Hepatic stellate cell (primary cell): ENCODE measurements around the gene MCRIP1.
A peak's percentile ranks its signal among the peaks of the same experiment; 100 is the strongest.

Experiments used
- DNase-seq: peaks from one replicate; pipeline ENCODE4 v3.0.0; 2011; ENCODE audit warnings: low spot score

The MCRIP1 gene, protein sequence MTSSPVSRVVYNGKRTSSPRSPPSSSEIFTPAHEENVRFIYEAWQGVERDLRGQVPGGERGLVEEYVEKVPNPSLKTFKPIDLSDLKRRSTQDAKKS

DNA sequence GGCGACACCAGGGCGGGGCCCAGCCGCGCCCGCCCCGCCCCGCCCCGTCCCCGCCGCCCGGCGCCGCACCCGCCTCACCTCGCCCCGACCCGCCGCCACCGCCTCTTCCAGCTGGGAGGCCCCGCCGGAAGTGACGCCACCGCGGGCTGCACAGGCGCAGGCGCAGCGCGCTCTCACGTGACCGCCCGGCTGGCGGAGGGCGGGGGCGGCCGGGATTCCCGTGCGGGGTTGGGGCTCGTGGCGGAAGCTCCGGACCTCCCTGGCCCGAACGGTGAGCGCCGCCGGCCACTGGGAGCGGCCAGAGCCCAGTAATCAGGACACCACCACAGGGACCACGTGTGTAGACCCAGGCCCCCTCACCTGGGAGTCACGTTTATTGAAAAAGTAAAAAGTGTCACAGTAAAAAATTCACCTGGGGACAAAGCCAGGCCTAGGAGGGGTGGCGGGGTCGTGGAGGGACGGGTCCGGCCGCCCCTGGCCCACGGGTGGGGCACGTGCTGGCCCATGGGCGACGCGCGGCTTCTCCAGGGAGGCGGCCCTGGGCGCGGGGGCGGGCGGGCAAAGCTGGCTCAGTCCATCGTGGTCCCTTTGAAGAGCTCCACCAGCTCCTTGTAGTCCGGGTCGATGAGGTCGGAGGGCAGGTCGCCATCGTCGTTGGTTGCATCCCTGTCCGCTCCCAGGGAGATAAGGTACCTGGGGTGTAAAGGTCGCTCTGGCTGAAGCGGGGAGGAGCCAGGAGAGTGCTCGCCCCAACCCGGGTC, at the start of gene MCRIP1:
TSS of gene MCRIP1 (minus strand) at position 132 of the 761 bp plus-strand sequence. CDS start 8,785 bp downstream, outside the sequence.
- DNase-seq: peak; percentile 98

DNA sequence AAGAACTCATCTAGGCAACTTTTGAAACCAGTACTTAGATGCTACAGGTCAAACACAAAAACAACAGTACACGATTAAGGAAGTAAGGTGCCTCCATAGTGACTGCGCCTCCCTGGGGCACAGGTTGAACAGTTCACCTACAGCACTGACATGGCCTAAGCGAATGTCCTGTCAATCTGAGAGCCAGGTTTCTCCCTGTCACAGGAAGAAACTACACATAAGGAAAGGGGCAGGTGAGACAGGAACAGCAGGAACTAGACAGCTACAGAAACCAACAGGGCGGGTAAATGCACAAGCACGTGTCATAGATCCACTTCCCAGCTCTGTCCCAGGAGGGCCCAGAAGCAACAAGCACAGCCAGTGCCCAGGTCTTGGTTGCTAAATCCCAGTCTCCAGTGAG, 46.0 kb upstream of the MCRIP1 start:
- no peak for DNase-seq

DNA sequence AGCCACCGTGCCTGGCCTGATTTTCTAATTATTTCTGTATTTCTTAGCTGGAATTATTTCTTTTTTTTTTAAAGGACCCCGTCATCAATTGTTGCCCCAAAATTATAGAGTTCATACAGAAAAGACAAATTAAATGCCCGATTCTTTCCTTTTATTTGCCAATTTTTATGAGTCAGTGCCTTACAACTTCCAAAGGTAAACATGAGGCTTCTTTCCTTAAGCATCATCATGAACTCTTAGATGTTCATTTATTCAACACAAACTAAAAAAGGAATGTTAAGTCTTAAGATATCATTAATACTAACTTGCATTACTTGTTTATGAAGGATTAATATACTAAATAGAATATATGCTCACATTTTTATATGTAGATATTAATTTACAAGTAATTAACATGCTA, 45.2 kb upstream of the MCRIP1 start:
- no peak for DNase-seq

DNA sequence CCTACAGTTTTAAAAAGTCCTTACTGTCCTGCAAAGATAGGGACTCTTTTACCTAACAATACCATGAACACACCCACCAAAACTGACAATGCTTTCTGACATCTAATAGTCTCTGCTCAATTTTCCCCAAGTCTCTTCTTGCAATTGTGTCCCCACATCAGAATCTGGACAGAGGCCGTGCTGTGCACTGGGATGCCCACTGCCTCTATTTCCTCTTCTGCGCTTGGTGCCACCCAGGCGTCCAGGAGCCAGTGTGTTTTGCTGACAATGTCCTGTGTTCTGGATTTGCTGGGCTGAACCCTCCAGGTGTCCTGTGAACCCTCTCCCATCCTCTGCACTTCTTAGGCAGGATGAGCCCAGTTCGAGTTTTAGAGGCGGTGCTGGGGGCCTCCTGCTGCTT, 44.5 kb upstream of the MCRIP1 start:
- no peak for DNase-seq

DNA sequence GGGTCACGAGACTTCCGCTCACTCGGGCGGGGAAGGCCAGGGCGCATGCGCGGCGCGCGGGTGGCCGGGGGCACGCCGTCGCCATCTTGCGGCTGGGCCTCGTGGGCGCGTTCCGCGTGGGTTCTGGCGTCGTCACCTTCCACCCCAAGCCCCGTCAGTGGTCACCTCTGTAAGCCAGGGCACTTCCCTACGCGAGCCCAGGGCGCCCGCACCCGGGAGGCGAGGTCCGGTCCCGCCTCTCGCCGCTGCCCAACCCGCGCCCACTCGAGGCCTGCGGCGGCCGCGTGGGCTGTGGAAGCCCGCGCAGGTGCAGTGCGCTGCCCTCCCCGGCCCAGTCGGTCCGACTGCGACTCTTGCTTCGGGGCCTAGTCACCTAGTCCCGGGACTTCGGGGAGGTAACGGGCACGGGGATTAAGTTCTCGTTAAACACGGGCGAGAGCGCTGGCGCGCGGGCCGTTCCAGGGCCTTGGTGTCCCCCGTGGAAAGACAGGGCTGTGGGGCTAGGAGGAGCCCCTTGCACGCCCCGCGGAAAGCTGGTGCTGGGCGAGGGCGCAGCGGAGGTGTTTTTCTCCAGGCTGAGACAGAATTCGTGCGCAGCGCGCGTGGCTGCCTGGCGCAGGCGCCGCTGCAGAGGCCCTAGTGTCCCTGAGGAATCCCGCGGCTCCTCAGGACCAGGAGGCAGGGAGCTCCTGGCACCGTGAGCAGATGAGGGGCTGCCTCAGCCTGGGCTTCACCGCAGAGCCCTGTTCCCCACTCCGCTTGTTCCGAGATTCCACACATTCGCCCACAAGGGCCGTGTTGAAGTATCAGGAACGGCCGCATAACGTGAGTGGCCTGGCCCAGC, 38.5 kb upstream of the MCRIP1 start:
- DNase-seq: peak; percentile 98

DNA sequence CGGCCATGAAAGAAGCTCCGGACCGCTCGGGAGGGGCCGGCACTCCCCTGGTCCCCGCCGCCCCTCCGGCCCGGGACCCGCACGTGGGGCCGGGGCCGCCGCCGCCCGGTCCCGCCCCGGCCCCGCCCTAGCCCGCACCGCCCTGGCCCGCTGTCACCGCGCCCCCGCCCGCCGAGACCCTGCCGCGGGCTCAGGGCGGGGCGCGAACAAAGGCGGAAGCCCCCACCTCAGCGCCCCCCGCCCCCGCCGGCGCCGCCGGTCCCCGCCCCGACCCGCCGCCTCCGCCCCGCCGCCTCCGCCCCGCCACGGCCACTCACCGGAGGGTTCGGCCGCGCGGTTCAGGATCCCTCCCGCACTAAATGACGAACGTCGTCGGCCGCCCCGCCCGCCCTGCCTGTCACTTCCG, 37.9 kb upstream of the MCRIP1 start, which contains the start of gene ARHGDIA:
TSS of gene ARHGDIA (minus strand) at position 357 of the 406 bp plus-strand sequence. CDS start 1,407 bp downstream, outside the sequence.
- DNase-seq: no peak

DNA sequence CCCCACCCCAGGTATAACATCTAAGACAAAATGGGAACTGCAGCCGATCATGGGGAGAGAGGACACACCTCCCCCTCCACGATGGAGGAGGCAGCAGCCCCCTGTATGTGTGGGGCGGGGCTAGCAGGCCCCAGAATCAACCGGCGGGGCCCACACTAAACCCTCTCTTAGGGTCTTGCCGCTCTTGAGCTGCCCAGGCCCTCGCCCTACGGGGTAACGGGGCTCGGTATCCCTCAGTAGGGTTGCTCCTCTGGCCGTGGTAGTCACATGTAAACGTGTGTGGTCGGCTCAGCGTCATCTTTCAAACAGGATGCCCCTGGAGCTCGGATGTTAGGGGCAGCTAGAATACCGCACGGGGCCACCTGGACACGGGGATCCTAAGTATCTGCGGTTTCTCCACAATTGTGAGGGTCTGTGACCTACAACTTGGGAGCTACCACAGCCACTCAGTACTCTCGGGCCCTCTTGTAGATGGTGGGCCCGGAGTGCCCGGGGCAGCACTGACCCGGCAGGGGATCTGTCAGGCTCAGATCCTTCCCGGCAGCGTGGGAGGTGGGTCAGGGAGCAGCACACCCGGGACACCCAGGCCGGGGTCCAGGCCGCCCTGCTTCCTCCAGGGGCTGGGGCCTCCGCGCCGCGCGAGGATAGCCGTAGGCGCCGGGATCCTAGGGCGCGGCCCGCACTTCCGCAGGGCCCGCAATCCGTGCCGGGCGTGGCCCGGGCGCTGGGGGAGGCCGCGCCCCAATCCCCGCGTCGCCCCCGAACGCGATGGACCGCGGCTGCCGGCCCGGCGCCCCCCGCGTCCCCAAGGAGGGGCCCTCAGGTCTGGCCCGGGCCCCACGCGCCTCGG, 37.3 kb upstream of the MCRIP1 start:
- DNase-seq: no peak

DNA sequence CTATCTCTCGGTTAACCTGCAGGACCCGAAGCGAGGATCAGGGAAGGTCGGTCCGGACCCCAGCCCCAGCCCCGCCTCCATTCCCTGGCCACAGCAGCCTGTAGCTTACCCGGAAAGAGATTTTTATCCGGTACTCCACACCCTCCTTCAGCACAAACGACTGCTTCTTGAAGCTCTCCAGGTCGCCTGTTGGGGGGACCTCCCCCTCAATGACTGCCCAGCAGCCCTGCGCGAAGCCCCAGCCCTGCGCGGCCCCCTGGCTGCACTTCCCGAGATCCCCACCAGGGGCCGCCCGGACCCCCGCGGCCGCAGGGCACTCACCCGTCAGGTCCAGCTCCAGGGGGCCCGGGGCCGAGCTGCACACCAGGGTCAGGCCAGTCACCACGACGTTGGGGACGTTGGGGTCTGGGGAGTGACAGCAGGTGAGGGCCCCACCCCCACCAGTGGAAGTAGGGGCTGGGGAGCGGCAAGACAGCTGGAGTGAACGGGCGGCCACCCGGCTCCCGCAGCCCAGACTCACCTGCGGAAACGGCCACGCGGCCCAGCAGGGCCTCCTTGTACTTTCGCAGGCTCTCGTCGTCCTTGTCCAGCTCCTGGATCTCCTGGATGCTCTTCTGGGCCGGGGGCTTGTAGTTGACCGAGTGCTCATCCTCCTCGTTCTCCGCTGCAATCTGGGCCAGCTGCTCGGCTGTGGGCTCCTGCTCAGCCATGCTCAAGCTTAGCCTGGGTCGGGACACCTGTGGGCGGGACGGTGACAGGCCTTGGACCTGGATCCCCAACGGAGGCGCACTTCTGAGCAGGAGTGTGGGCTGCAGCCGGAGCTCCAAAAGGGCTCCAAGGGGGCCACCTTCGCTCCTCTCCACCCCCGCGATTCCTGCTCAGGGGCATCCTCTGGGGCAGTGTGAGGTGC, 36.4 kb upstream of the MCRIP1 start:
- no peak for DNase-seq

DNA sequence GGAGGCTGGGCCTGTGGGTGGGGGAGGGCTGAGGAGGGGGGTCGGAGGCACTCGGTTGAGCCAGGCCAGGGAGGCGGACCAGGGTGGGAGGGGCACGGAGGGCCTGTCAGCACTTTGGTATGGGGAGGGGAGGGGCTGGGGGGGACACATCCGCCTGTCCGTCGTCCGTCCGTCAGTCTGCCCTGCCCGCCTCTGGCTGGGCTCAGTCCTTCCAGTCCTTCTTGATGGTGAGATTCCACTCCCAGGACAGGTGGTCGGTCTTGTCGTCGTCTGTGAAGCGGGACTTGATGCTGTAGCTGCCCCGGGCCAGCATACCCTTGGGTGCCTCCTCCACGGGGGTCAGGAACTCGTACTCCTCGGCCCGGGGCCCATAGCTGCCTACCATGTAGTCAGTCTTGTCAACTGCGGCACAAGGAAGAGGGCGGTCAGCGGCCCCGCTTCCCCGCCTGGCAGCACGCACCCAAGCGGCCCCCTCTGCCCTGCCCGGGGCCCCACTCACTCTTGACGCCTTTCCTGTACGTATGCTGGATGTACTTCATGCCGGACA, 35.7 kb upstream of the MCRIP1 start:
- DNase-seq: peak; percentile 83

DNA sequence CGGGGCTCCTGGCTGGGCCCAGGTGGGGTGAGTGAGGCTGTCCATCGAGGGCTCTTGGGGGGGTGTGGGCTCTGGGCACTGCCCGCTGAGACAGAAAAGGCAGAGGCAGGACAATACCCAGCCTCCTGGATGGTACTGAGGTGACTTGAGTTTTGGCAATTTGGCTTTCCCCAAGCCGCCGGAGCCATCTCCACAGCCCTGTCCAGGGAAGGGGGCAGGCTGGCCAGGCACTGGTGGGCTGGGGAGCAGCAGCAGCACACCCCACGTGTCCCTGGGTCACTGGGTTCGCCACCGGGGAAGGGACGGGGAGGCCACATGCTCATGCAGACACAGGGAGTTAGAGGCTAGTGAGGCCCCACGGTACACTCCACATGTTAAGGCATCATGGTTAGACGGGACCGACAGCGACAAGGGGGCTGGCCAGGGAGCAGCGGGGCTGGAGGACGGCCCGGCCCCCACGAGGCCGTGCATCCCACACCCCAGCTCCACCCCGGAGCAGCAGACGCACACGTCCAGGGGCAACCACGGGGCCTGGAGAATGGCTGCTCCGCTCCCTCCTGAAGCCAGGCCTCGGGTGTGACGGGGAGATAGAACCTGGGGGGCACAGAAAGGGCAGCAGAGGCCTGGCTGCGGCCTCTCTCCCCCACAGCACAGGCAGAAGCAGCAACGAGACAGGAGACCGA, 35.0 kb upstream of the MCRIP1 start:
- no peak for DNase-seq

DNA sequence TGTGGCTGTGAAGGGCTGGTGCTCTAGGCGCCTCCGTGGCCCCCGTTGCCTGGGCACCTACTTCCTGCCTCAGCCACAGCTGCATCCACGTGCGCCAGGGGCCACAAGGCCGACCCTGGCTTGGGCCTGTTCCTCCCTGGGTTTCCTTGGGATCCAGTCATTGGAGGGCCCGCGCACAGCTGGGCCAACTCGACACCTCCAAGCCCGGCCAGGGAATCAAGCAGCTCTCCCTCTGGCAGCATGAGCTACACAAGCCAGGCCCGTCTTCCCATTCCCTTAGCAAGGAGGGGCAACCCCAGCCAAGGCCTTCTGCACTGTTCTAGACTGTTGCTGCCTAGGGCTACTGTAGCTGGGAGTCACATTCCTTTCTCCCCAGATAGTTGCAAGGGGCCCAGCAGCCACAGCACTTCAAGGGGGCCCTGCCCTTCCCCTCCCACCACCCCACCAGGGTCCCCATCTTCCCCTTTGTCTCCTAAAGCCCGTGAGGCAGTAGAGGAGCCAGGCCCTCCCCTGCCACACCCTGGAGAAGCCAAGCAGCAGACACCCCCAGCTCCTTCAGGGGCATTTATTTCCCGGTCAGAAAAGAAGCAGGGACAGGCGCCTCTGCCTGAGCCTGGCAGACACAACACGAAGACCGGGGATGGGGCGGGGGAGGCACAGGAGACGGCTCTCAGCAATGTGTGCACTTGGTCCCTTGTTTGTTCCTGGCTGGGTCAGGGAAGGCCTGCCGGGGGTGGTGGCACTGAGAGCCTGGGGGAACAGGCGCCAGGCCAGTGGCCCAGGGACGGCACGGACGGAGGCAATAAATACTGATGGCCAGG, 34.3 kb upstream of the MCRIP1 start:
- DNase-seq: no peak

DNA sequence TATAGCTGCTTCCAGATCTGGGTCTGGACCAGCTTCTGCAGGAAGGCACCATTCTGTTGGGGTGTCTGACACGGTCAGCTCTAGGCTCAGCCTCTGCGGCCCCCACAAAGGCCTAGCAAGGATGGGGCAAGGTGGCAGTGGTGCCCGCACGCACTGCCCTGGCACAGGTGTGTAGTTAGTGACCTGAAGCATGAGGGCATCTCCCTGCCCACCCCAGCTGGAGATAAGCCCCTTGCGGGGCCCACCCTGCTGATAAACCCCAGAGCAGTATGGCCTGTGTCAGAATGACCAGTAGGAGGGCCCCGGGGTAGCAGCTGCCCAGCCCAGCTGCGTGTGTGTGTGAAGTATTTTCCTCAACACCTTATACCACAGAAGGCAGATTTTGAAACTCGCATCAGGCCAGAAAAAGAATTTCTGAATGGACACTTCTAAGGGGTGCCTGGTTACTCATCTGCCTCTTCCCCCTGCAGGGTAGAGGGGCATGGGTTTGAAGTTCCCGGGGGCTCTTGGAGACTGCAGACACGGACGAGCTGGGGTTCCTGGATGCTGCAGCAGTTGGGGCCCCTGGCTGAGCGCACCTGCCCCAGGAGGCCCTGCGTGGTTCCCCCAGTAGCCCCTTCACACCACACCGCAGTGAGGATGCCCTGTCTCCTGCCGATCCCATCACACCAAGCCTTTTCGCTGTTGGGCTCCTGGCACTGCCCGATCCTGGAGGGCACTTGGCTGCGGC, 33.5 kb upstream of the MCRIP1 start:
- DNase-seq: no peak

DNA sequence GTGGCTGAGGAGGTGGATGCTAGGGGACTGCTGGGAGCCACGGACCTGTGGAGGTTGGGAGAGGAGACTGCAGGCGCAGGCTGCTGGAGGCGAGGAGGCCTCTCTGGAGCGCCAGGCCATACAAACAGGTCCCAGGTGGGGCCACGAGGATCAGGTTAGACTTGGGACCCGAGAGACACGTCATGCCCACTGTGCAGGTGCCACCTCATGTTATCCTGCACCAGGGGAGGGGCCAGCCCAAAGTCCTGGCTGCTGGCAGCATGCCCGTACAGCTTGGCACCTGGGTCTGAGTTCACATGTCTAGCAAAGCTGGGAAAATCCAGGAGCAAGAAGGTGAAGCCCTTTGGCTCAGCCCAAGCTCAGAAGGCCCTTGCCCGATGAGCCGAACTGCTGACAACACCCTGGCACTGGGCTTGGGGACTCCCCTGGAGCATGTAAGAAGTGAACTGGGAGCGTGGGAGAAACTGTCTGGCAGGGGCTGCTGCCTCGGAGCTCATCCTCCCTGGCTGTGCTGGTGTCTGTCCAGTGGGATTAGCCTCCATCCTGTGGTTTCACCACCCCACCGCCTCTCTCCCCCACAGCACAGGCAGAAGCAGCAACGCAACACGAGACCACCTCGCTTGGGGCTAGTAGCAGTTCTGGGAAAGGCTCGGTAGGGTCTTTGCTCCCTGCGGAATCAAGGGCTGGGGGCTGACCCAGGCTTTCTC, 32.8 kb upstream of the MCRIP1 start:
- DNase-seq: no peak

DNA sequence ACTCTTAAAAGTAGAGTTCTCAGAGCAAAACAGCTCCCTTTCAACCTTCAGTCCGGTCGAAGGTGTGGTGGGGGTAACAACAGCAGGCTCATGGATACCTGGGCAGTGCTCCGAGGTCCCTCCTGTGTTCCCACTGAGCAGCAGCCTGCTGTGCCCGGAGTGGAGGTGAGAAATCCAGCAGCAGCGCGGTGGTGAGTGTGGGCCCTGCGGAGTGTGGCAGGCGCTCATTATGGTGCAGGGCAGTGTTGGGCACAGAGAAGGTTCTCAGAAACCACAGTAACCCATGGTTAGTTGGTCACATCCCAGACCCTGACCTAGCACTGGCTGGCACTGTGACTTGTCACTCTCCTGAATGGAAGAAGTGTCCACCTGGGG, 32.3 kb upstream of the MCRIP1 start:
- DNase-seq: no peak

DNA sequence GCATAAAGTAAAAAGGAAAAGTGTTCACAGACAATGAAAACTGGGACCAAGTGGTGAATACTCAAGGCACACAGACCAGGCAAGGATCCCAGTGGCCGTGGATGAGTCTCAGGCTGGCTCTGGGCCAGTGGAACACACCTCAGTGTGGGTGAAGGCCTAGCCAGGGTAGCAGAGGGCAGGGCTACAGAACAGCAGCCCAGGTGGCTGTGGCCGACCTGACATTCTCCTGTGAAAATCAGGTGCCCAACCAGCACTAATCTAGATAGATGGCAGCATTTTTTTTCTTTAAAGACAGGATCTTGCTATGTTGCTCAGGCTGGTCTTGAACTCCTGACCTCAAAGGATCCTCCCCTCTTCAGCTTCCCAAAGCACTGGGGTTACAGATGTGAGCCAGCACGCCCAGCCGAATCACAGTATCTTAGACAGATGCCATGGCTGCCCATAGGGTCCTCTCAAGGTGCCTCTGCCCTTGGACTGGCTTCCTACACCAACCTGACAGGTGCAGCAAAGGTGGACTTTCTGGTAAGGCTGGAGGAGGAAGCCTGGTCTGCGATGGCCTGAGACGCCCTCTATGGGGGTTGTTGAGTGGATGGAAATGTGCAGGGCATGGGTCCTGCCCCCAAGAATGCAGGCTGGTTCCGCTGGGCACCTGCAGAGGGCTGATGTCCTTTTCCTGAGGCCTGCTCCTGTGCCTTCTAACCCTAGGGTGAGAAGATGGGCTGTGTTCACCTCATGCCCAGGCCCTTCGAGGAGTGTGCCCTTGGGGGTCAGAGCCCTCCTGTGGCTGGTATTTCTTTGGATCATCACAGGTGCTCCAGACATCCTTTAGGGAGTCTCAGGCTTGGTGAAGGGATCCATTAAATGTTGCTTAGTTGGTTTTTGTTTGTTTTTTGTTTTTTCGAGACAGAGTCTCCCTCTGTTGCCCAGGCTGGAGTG, 31.0 kb upstream of the MCRIP1 start:
- no peak for DNase-seq

DNA sequence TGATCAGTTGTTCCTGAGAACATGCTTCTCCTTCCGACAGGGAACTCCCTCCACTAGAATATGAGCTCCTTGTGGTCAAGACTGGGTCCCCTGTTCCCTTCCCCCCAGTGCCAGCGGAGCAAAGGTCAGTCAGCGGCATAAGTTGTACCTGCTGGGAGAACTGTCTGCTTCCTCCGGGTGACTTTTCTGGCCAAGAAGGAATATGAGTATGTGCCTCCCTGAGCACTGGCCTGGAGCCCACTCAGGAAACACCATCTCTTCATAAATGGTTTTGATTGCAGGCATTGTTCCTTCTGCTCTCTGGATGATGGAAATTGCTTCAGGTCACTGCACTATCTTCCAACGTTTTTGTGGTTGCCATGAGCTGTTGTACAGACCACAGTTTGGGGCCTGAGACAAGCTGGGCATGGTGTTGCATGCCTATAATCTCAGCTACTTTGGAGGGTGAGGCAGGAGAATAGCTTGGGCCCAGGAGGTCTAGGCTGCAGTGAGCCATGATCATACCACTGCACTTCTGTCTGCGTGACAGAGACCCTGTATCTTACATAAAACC, 30.1 kb upstream of the MCRIP1 start:
- DNase-seq: no peak
